ENCODE results near the gene DNAJB8. TPM values are rescaled to one million over a fixed set of nuclear protein-coding genes. Genes with fewer than 3 reads are reported as not detected.

Gene DNAJB8
- total RNA-seq, 1 experiment from 2014 or later = not detected

- Histone ChIP-seq H4K8ac (replicated peaks; ENCODE audit: insufficient read length, low read depth, low read length) (no peak overlapping the region), H2BK15ac (ENCODE audit: low read depth, low read length) (no peak overlapping the region), H3K79me1 (ENCODE audit: insufficient read depth, low read depth, low read length, poor library complexity, severe bottlenecking) (no peaks in the 10 kb centered on the region), H2BK5ac (ENCODE audit: insufficient read length, low read length) (no peak overlapping the region), H4K91ac (ENCODE audit: insufficient read length, low read depth, low read length) (no peak overlapping the region), H3K27ac (ENCODE audit: insufficient read length, low read depth, low read length) (no peak overlapping the region), H2BK12ac (ENCODE audit: insufficient read length, low read depth, low read length) (no peak overlapping the region), H3T11ph (ENCODE audit: low read length) (no peak overlapping the region), H3K9ac (ENCODE audit: extremely low read depth, insufficient read length, low read length) (no peak overlapping the region), H4K5ac (ENCODE audit: insufficient read length, low read depth, low read length) (no peak overlapping the region), H4K20me1 (ENCODE audit: control insufficient read depth, insufficient read depth, insufficient read length) (no peaks in the 10 kb centered on the region), H2BK120ac (ENCODE audit: low read depth, low read length, poor library complexity, severe bottlenecking) (no peak overlapping the region), H3K4me2 (ENCODE audit: insufficient read depth, insufficient read length, low read length) (no peak overlapping the region), H3K4ac (ENCODE audit: low read depth, low read length) (no peak overlapping the region), H2AFZ (ENCODE audit: low read length) (no peak overlapping the region), H3K79me2 (ENCODE audit: insufficient read depth, low read length) (no peaks in the 10 kb centered on the region), H3K23ac (ENCODE audit: insufficient read length, low read depth, low read length) (no peak overlapping the region), H3K4me1 (ENCODE audit: insufficient read depth, low read length) (no peaks in the 10 kb centered on the region), H3K23me2 (ENCODE audit: insufficient read length, low read depth, low read length, poor library complexity, severe bottlenecking) (no peaks in the 10 kb centered on the region), H3K56ac (ENCODE audit: insufficient read length, low read depth, low read length) (no peak overlapping the region), H3K9me3 (ENCODE audit: control insufficient read depth, low read depth, low read length) (no peaks in the 10 kb centered on the region), H3K14ac (ENCODE audit: insufficient read depth, low read length) (no peak overlapping the region), H2AK5ac (ENCODE audit: insufficient read length, low read length) (no peak overlapping the region), H3K27me3 (ENCODE audit: insufficient read depth, low read length) (peaks cover 28% of the 10 kb centered on the region; the same call in 1 of the 2 replicates), H2BK20ac (ENCODE audit: low read depth, low read length, poor library complexity, severe bottlenecking) (no peak overlapping the region), H3K18ac (ENCODE audit: insufficient read length, low read depth, low read length) (no peak overlapping the region)
- Mint-ChIP-seq H3K27me3 (ENCODE audit: low read depth) (peaks cover 93% of the 10 kb centered on the region), H3K27ac (no peak overlapping the region), H3K9me3 (peaks cover 0 to 6% of the 10 kb centered on the region in 2 experiments; a peak in 3 of 5 replicates), H3K4me1 (peaks cover 24 to 31% of the 10 kb centered on the region in 2 experiments), H3K4me3 (no peak overlapping the region), H3K36me3 (ENCODE audit: insufficient read depth in 1 of 3, low read depth in 3 of 3) (no peaks in the 10 kb centered on the region; a peak in 2 of 7 replicates)
- WGBS (ENCODE audit: extremely low coverage, insufficient read length, low lambda C conversion rate) = no CpG with 5 or more reads among the region's 2 CpGs
- DNase-seq = no peak
- TF ChIP-seq CTCF (conservative IDR thresholded peaks at IDR 0.05) = no peak
Observed at GRCh38 chr3:128471110-128471509, 4.4 kb upstream of the DNAJB8 start.

All from H9 (cell line).